Fibroblast of skin of scalp (primary cell): ENCODE measurements around the gene KLK8.
"Not testable (repeated sequence)": the region's sequence is repeated elsewhere in the genome, so short reads cannot be mapped to it uniquely, and the experiment has no call there.

Experiments used
- DNase-seq: peaks from one replicate; pipeline ENCODE4 v3.0.0-alpha.2; 2013

KLK8 gene

DNA sequence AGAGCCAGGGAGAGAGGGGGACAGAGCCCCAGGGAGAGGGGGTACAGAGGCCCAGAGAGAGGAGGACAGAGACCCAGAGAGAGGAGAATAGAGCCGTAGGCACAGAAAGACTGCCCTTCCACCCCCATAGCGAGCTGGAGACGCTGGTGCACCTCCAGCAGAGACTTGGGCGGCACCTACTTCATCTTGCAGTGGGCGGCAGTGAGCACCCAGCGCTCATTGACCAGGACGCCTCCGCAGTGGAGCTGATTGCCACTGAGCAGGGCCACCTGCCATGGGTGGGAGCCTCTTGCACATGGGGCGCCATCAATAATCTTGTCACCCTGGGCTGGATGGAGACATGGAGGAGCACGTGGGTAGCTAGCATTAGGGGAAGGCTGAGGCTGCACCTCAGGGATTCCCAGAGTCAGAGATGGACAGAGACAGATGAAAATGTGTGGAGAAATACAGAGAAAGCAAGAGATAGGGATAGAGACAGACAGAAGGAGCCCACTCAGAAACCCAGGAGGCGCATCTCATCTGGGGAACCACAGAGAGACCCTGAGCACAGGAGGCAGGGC, 19.7 kb downstream of the KLK8 start:
- no peak for DNase-seq

DNA sequence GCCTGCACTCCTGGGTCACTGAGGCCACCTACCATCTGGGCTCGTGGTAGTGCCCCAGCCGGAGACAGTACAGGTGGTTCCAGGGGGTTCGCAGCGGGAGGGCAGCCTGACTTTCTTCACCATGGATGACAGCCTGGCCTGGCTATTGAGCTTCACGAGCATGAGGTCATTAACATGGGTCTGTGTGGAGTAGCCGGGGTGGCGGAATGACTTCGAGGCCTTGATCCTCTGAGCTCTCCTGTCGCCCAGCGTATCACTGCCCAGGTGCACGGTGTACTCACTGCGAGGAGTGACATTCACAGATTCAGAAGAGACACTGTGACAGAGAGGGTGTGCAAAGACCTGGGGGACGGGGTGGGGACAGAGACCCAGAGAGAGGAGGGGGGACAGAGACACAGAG, 21.2 kb downstream of the KLK8 start:
- DNase-seq, result no peak

DNA sequence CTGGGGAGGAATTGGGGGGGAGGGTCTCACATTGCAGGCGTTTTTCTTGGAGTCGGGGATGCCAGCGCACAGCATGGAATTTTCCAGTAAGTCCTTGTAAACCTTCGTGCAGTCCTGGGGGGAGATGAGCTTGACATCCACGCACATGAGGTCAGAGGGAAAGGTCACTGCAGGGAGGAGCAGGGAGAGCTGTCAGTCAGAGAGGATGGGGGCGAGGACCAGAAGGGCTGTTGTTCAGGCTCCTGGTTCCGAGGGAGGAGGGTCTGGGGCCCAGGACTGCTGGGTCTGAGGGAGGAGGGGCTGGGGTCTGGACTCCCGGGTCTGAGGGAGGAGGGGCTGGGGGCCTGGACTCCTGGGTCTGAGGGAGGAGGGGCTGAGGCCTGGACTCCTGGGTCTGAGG, 21.6 kb downstream of the KLK8 start:
- DNase-seq, result no peak

DNA sequence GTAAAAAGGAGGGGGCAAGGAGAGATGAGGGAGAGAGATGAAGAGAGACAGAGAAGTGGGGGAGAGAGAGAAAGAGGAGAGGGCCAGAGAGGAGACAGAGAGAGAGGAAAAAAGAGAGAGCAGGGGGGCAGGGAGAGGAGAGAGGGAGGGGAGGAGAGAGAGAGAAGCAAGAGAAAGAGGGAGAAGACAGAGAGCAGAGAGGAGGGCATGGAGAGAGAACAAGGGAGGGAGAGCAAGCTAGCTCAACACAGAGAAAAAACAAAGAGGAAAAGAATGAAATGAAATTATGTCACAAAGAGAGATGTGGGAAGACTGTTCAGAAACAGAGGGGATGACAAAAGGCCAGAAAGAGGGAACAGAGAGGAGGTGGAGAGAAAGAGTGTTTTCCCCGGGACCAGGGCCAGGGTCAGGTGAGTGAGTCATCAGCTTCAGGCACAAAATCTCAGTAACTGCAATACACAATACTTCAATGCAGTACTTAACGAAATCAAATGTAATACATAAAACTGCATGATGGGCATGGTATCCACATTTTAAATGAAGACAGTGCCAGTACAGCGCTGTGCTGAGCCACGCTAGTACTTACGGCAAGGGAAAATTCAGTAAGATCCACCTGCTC, 22.5 kb downstream of the KLK8 start:
- DNase-seq, result no peak

DNA sequence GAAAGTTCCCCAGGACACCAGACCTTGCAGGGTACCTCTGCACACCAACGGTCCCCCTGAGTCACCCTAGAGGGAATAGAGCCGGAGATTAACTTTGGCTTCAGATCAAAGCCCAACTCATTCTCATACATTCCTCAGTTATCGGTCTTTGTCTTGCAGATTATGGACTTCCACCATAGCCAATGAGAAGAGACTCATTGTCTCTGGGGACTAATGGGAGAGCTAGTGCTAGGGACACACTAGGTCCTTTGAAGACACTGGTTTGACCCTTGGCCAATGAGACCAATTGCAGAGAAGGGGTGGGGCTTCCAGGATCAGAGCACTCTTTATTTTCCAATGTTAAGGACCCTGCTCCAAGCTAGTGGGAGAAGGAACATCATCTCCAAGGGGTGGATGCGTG, 23.8 kb downstream of the KLK8 start:
- no peak for DNase-seq

DNA sequence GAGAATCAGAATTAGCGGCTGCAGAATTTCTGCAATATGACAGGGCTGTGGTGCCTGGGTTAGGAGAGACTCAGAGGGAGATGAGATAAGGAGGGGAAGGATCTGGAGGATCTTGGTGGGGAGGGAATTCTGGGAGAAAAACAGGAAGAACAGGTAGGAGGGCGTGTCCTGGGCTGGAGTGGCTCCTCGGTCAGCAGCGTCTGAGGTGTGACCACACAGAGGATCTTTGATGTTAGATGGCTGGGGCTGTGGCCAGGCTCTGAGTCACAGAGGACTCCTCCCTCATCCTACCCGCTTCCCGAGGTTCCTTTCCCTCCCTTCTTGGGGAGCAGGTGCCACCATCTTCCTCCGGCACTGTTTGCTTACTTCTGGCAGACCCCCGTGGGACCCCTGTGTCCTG, 25.6 kb downstream of the KLK8 start:
- DNase-seq, result no peak

DNA sequence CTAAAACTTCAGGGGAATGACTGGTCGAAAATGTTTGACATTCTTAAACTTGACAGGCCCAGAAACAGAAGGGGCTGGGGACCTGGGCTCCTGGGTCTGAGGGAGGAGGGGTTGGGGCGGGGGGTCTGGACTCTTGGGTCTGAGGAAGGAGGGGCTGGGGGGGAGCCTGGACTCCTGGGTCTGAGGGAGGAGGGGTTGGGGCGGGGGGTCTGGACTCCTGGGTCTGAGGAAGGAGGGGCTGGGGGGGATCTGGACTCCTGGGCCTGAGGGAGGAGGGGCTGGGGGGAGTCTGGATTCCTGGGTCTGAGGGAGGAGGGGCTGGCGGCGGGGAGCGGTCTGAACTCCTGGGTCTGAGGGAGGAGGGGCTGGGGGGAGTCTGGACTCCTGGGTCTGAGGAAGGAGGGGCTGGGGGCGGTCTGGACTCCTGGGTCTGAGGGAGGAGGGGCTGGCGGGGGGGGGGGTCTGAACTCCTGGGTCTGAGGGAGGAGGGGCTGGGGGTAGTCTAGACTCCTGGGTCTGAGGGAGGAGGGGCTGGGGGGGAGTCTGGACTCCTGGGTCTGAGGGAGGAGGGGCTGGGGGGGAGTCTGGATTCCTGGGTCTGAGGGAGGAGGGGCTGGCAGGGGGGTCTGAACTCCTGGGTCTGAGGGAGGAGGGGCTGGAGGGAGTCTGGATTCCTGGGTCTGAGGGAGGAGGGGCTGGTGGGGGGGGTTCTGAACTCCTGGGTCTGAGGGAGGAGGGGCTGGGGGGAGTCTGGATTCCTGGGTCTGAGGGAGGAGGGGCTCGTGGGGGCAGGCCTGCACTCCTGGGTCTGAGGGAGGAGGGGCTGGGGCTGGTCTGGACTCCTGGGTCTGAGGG, 26.5 kb downstream of the KLK8 start:
- no peak for DNase-seq

DNA sequence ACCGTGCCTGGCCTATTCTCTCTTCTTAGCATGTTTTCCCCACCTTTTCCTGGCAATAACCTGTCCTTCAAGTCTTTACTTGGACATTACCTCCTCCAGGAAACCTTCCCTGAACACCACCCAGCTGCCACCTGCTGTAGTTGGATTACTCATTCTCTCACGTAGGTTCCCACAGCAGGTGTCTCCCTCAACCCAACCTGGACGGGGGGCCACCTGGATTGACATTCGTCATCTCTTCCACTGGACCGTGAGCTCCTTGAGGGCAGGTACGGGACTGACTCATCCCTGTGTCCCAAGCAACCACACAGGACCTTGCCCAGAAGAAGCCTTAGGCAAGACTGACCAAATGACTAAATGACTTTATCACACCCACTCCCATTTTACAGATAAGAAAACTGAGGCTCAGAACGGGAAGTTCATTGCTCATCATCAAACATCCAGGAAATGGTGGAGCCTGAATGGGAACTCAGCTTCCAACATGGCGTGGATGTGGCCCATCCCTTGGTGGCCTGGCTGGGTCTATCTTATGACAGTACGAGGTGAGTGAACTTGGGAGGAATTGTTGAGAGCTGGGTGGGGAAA, 28.5 kb downstream of the KLK8 start:
- no peak for DNase-seq

DNA sequence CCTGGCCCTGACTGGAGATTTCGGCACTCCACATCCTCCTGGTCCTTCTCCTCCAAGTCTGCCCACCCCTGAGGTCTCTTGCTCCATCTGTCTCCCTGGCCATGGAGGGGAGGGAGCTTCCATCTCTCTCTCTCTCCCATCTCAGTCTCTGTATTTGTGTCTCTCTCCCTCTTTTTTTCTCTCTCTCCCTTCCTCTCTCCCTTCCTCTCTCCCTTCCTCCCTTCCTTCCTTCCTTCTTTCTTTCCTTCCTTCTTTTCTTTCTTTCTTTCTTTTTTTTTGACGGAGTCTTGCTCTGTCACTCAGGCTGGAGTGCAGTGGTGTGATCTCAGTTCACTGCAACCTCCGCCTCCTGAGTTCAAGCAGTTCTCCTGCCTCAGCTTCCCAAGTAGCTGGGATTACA, 31.6 kb downstream of the KLK8 start:
- DNase-seq, result not testable (repeated sequence)

DNA sequence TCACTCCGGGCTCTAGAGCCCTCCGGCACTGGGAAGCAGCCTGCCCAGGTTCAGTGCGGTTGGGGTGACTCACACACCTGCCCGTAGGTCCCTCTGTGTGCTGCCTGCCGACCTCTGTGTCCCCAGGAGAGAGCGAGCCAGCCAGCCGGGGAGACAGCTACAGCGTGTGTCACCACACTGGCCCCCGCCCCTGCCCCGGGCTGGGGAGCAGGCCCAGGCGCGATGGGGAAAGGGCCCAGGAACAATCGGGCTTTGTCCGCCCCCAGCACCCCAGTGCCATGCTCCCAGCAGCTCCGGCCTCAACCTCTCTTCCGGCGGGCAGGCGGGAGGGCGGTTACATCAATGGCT, 32.0 kb downstream of the KLK8 start, which contains the start of gene KLK6:
TSS of gene KLK6 (minus strand) at position 179 of the 348 bp plus-strand sequence. CDS start 1,487 bp downstream, outside the sequence.
- DNase-seq, result no peak

DNA sequence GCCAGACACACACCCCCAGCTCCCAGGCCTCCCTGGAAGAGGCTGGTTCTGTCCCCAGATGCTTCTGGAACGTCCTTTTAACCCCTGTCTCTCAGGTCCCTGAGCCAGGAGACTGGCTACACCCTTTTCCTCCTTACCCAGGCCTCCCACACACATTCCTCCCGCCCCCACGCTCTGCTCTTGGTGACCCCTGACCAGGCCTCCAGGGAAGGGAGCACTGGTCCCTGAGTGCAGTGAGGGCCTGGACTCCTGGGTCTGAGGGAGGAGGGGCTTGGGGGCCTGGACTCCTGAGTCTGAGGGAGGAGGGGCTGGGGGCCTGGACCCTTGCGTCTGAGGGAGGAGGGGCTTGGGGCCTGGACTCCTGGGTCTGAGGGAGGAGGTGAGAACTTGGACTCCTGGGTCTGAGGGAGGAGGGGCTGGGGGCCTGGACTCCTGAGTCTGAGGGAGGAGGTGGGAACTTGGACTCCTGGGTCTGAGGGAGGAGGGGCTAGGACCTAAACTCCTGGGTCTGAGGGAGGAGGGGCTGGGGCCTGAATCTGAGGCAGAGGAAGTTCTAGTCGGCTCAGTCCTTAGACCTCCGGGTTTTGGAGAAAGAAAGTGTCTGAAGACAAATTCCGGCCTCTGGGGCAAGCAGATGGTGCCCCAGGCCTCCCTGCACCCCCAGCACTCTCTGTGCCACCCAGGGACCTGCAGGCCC, 32.5 kb downstream of the KLK8 start:
- DNase-seq, result no peak

DNA sequence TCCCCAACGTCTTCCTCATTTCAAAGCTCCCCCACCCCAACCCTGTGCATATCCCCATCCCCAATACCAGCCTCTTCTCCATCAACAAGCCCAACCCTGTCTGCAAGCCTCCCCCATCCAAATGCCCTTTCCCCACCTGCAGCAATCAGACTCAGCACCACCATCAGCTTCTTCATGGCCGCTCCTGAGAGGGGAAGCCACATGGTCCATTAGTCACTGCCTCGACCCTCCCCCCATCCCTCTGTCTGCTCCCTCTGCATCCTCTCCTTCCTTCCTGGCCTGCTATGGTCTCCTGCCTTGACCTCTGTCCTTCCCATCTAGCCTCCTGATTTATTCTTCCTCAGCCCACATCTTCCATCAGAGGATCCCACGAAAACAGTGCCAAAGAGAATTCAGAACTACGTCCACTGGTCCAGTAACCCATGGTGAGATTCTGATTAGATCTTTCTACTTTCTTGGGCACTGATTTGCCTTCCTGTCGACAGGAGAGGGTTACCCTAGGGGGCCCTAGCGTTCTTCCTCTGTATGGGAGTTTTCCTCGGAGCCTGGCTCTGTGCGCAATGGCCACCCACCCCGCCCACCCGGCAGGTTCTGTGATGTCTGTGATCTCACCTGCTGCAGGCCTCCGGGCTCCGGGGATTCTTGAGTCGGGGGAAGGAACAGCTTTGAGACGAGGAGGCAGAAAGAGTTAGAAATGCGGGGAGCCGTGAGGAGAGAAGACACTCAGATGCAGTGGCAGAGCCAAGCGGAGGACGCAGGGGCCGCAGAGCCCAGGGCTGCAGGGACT, 33.3 kb downstream of the KLK8 start:
- DNase-seq, result no peak

DNA sequence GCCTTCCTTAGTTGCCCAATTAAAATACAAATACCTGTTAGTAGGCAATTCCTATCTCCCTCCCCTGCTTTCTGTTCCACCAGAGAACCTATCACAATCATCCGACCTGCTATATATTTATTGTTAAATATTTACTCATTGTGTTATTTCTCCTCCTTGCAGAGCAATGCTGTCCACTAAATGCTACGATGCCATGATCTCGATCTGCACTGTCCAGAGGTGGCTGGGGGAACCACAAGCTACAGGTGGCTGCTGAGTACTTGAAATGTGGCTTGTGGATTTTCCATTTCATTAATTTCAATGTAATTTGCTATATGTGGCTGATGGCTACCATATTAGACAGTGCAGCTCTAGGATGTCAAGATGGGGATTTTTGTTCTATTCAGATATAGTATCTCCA, 37.1 kb downstream of the KLK8 start:
- no peak for DNase-seq

DNA sequence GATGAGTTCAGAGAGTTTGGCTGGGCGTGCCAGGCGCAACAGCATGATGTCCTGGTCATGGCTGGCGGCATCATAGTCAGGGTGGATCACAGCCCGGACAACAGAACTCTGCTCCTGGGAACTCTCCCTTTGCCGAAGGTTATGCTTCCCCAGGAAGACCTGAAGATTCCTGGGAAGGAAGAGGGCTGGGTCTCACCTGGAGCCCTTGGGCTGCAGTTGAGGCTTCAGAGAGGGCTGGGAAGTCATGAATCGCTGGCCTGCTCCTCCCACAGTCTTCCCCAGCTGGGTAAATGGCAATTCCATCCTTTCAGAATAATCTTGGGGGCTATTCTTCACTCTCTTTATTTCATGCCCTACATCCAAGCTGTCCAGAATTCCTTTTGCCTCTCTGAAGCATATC, 38.0 kb downstream of the KLK8 start:
- no peak for DNase-seq

DNA sequence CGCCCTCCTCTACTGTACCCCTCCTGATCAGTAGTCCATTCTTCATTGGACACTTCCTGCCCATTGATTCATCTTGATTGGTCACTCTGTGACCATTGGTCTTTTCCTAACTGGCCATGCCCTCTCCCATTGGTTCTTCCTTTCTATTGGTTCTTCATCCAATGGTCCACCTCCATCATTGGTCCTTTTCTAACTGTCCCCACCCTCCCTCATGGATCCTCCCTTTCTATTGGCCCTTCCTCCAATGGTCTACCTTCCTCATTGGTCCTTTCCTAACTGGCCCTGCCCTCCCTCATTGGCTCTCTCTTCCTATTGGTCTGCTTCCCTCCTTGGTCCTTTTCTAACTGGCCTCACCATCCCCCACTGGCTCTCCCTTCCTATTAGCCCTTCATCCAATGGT, 39.2 kb downstream of the KLK8 start:
- no peak for DNase-seq

DNA sequence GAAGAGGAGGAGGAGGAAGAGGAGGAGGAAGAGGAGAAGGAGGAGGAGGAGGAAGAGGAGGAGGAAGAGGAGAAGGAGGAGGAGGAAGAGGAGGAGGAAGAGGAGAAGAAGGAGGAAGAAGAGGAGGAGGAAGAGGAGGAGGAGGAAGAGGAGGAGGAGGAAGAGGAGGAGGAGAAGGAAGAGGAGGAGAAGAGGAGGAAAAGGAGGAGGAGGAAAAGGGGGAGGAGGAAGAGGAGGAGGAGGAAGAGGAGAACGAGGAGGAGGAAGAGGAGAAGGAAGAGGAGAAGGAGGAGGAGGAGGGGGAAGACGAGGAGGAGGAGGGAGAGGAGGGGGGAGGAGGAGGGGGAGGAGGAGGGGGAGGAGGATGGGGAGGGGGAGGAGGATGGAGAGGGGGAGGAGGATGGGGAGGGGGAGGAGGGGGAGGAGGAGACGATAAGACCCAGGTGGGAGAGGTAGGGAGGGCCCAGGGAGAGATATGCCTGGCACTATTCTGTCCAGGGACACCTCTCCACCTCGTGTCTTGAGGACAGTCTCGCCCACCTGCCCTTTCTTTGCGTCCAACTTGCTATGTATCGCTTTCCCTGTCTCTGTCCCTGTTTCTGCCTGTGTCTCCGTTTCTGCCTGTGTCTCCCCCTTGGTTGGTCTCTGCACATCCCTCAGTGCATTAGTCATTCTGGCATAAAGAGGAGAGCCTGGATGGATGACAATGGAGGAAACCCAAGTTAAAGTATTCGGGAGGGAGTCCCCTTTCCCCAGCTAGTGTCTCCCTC, 41.5 kb downstream of the KLK8 start:
- no peak for DNase-seq

DNA sequence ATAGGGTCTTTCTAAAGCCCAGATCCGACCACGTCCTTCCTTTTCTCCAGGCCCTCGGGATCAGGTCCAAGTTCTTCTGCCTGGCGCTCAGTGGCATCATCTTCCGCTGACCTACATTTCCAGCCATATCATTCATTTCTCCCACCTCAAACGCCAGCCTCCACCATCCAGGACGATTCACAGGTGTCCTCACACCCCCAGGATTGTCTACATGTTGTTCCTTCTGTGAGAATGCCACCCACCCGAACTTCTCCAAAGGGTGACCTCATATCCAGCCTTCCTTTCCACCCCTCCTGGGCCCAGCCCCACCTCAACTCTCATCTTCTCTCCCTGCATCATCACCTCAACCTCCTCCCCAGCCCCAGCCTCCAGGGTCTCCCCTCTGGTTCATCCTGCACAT, 43.8 kb downstream of the KLK8 start:
- no peak for DNase-seq

DNA sequence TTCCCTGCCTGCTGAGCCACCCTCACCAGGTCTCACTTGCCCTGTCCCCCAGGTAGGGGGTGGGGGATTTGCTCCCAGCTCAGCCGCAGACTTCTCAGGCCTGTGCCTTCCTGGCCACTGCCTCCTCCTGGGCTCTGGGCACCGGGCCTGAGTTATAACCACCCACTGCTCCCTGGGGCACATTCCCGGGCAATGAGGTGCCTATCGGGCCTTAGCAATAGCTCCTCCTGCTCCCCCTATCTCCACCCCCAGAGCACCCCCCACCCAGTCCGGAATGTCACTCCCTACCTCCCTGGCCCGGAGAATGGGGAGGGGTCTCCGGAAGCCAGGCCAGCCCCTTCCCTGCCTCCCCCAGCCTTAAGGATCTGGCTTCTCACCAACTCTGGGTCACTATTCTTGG, 48.5 kb downstream of the KLK8 start, which contains the start of gene KLK5:
TSS of gene KLK5 (minus strand) at position 129 of the 400 bp plus-strand sequence. CDS start 381 bp downstream, outside the sequence.
- no peak for DNase-seq

DNA sequence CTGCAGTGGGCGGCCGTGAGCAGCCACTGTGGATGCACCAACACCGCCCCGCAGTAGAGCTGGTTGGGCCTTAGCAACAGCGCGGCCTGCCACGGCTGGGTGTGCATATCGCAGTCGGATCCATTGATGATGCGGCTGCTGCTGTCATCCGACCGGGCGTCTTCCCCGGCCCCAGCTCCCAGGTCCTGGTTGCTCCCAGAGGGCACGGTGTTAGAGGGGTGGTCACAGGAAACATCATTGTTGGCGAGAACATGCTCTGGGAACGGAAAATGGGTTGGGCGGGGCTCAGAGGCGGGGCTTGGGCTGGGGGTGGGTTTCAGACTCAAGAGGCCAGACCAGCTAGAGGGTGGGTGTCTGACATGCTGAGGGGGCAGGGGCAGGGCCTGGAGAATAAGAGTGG, 51.5 kb downstream of the KLK8 start:
- no peak for DNase-seq

DNA sequence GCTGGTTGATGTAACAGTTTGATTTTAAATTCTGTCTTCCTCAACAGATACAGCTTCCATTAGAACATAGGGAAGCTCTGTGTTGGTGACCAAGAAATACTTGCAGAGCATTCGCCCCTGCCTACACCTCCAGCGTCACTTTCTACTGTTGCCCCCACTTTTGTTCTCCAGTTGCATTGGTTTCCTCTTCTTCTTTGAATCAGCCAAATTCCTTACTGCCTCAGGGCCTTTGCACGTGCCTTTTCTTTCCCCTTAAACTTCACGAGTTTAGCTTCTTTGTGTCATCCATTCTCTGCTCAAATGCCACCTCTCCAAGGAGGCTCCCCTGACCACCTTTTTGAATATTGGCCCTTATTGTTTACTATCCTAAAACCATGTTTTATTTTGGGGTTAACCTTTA, 54.3 kb downstream of the KLK8 start:
- no peak for DNase-seq
